Myocyte (in vitro differentiated cells): ENCODE measurements around the gene PIP5K1B. TPM values are rescaled to one million over a fixed set of nuclear protein-coding genes. Genes with fewer than 3 reads are reported as not detected.

Source experiments
- DNase-seq: peaks from one replicate; pipeline ENCODE4 v3.0.0-alpha.2; 2012; ENCODE audit warnings: low read depth
- total RNA-seq: library from RNA; depleted of rRNA; stranded (reverse); fragments of >200 nt; gene quantifications from 2 replicates; pipeline ENCODE4 v1.2.3, GENCODE V29; 2014

Gene PIP5K1B
- total RNA-seq, 1 donor from 2014 or later = 0.37 TPM

GRCh38 chr9:68805890-68806517 lies 101.0 kb downstream of the PIP5K1B start:
- no peak for DNase-seq

DNA sequence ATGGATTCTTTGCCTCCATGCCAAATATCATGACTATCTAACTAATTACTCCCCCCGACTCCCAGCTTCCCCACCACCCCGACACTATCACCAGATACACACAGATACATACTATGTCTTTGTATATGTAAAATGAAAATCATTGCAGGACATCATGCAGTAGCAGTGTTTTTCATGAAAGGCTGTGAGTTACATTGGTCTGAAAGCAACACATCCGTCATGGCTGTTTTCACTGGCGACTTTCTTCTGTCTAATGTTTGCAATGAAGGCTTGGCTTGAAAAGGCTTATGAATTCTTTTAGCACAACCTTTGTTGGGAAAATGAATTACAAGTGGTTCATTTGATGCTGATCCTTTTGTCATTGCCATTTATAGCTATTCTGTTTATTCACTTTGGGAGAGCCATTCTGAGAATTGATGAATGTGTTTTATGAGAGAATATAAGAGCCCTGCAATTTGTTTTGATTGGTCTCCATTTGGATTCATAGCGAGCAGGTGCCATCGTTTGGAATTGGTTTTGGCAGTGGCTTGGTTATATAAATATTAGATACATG lies 103.4 kb downstream of the PIP5K1B start:
- no peak for DNase-seq

DNA sequence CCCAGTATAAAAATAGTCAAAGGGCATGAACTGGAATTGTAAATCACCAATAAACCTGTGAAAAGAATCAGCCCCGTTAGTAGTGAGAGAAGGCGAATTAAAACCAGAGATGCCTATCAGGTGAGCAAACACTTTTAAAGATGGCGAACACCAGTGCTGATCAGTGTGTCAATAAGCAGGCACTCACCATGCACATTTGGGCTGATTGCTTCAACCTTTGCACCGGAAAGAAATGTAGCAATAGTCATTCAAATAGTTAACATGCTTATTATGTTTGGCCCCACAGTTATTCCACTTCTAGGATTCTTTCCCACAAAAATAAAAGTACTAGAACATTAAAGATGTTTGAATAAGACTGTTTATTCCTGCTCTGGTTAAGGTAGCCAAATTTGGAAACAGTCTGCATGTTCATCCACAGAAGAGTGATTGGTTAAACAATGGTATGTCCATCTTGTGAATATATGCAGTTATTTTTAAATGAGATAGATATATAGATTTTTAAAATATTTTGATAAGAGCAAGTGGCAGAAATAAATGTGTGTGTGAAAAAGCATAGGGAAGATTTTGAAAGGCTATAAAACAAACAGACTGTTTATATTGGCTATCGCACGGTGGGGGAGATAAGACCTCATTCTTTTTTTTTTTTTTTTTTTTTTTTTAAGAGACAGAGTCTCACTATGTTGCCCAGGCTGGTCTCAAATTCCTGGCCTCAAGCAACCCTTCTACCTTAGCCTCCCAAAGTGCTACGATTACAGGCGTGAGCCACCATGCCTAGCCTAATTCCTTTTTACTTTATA lies 112.2 kb downstream of the PIP5K1B start:
- no peak for DNase-seq

DNA sequence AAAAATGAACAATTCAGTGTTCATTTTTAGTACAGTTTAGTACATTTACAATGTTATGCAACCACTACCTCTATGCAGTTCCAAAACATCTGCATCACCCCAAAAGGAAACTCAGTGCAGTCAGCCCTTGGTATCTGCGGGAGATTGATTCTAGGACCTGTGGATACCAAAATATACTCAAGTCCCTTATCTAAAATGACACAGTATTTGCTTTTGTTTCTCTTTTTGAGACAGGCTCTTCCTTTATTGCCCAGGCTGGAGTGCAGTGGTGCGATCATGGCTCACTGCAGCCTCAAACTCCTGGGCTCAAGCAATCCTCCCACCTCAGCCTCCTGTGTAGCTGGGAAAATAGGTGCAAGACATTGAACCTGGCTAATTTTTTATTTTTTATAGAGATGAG lies 114.0 kb downstream of the PIP5K1B start:
- no peak for DNase-seq

GRCh38 chr9:68821911-68822310 lies 116.9 kb downstream of the PIP5K1B start:
- DNase-seq = no peak

DNA sequence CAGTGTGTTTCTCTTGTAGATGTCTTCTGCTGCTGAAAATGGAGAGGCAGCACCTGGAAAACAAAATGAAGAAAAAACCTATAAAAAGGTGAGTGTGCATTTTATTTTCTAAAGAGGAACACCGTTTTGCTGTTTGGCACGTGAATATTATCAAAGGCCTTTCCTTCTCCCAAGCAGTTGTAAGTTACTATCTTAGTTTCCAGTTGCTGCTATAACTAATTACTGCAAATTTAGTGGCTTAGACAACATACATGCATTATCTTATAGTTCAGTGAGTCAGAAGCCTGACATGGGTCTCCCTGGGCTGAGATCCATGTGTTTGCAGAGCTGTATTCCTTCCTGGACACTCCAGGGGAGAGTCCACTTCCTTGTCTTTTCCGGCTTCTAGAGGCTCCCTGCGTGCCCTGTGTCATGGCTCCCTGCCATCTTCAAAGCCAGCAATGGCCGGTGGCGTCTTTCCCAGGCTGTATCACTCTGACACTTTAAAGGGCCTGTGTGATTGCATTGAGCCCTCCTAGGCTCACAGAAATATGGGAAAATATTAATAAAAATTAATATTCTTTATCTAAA lies 117.6 kb downstream of the PIP5K1B start:
- DNase-seq = peak; percentile 5

DNA sequence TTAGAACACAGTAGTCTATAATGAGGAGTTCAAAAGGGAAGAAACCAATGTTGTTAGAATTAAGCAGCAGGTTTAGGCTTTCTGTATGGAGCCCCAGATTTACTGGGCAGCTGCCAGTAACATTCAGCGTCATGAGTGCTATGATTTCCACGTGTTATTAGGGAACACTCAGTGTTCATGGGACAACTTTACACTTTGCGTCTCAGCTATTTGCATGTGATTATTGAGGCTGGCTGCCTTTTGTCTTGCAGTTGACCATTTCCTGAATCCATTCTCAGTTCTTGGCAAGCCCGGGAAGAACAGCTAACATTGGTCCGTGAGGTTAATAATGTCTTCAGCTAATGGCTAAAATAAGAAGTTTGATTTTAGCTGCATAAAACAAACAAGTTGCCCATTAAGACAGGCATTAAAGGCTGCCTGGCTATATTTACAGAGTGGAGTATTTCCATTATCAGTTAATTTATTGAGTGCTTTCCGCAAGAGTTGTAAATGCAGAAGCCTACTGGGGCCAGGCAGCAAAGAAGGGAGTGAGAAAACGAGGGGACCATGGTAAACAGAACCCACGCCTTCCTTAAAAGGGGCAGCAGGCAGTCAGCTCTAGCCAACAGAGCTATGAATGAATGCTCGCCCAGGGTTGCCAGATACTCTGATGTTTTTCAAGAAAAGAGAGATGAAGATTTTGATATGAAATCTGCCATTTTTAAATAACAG lies 120.9 kb downstream of the PIP5K1B start:
- DNase-seq = no peak

GRCh38 chr9:68827837-68828744 lies 123.1 kb downstream of the PIP5K1B start:
- no peak for DNase-seq

DNA sequence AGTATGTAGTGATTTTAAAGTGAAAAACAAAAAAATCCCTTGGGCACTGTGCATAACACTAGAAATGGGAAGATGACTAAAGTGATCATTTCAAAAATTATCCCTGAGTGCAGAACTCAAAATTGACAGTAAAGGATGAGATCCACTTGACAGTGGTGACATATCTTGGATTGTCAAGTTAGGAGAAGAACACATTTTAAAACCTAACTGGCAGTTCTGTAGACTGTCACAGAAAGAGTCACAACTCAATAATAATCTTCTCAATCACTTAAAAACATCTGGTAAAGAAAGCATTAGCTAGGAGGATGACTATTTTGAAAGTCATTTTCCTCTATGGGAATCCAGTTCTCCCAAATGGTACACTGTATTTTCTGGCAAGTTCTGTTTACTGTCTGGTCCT lies 127.1 kb downstream of the PIP5K1B start:
- DNase-seq = no peak

- no peak for DNase-seq
Observed at GRCh38 chr9:68832861-68833518, 128.0 kb downstream of the PIP5K1B start.

DNA sequence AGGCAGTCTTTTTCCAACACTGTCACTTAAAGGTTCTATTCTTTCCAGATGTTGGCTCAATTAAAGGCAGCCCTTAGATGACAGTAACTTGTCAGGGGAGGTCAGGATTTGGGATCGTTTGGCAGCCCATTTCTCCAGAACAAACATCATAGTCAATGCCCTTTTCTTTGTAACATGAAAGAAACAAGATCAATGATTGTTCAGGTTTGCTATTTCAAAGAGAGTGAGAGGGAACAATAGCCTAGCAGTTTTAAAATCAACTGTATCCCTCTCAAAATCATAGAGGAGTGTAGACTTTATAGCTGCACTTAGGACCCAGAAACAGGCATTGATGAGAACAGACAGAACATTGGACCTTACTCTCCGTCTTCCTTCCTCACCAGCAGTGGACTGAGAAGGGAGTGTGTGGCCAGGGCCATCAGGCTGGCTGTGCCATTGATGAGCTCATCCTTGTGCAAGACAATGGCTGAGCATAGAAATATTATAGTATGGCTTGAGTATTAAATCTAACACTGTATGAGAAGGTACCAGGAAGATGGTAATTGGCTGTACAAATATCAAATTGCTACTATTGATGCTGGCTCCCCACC lies 130.0 kb downstream of the PIP5K1B start:
- no peak for DNase-seq

- DNase-seq = no peak
Observed at GRCh38 chr9:68836788-68837187, 131.7 kb downstream of the PIP5K1B start.

- no peak for DNase-seq
Observed at GRCh38 chr9:68838245-68838644, 133.2 kb downstream of the PIP5K1B start.

DNA sequence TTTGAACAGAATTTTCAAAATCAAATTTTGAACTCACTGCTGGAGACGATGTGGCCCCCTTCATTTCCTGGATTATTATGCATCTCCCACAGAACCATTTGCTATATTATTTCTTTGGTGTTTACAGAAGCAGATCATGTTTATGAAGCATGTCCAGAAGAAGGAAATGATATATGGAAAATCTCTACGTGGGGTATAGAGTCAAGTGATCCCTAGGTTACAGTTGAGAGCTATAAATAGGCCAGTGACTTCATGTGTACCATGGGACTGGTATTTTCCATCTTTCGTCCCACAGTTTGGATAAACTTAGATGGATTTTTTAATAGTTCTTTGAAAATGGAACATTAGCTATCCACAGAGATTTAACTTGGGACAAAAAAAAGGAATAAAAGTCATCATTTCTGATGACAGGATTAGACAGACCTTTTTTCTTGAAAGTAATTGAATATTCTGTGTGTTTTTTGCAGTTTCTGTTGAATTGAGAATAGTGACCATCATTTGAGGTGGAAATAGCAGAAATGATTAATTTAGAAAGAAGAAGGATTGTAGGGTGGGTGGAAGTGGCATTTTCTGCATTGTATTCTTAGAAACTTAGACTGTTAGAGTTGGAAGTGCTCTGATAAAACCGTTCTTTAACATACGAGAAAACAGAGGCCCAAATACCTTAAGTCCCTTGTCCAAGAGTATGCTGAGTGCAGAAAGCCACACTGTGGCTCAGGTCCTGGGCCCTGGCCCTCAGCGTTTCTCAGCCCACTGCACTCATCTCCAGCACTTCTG lies 136.4 kb downstream of the PIP5K1B start:
- DNase-seq = no peak

- no peak for DNase-seq
Observed at GRCh38 chr9:68842568-68842967, 137.5 kb downstream of the PIP5K1B start.

DNA sequence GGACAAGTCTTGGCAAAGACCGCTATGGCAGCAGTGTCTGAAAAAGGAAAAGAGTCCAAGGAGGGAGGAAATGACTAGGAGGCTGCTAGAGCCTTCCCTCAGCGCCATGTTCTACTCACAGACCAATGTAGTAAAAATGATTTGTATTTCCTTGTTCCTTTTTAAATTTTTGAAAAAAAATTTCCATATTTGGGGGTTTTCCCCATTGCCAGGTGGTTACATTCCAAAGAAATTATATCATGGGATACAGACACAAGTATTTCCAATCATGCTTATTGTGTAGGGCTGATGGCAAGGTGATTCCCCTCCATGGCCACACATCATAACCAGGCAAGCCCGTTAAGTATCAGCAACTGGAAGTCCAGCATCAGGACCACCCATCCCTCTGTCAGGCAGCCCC lies 138.2 kb downstream of the PIP5K1B start:
- DNase-seq = no peak

DNA sequence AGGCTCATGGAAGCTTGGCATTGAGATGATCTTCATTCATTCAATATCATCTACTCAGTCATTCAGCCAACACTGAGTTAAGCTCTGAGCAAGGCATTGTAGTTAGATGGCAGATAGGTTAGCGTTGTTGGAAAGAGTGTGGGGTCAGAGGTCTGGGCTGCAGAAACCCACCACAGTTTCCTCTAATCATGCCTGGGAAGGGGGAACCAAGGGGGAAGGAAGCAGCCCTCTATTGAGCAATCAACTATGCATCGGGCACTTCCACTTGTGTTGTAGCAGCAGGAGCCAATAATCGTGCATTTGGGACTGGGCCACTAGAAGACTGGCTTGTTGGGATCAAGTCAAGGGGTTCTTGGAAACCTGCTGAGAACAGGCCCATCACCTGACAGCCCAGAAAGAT lies 139.1 kb downstream of the PIP5K1B start:
- DNase-seq = no peak

DNA sequence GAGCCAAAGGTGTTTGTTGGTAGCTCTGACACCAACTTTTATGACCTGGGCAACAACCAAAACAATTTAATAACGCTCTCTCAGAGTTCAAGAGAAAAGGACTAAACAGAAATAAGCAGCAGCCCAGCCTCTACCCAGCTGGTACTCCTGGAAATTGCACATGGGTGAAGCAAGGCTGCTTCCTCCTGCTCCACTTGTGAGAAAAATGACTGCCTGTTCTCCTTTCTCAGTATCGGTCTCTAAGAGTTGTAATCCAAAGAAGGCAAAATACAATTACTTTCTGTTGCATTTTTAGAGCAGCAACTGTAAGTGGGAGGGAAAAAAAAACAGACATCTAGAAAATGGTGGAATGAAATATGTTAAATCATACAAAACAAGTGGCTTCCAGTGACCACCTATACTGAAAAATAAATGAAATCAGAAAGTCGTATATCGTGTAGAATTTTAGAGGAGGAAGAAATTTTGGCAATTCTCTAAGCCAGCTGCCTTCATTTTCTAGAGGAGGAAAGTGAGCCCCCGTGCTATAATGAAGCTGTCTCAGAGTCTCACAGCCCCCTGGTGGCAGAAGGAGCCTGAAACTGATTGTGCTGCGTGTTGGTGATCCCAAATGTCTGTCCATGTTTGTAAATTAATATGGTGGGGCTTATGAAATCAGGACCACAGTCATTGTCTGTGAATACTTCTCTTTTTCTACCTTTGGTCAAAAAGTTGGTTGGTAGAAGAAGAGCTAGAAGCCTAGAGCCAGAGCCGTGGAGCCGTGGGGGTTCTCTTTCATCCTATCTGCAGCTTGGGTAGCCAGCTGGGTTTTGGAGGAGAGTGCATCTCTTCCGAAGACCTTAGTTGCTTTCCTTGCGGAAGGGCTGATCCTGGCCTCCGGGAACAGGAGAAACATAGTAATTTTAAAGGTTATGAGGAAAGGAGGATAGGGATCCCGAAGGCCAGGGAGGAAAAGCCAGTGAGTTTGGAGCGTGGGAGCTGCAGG lies 139.9 kb downstream of the PIP5K1B start:
- DNase-seq = peak; percentile 50
